Ecto neural progenitor cell (in vitro differentiated cells): ENCODE data around the gene DGKA.

Source experiments
- DNase-seq: peaks from one replicate; pipeline ENCODE4 v3.0.0-alpha.2; 2018; ENCODE audit warnings: low spot score

The DGKA gene

GRCh38 chr12:55931780-55932550 lies 1.0 kb downstream of the DGKA start:
- peak; percentile 83 for DNase-seq

GRCh38 chr12:55932551-55932910 lies 1.6 kb downstream of the DGKA start:
- DNase-seq = no peak

GRCh38 chr12:55933169-55933798 lies 2.3 kb downstream of the DGKA start:
- no peak for DNase-seq

GRCh38 chr12:55933799-55934742 lies 3.1 kb downstream of the DGKA start:
- no peak for DNase-seq

- no peak for DNase-seq
These were observed 3.8 kb downstream of the DGKA start for GRCh38 chr12:55934773-55935172.

- no peak for DNase-seq
These were observed 4.8 kb downstream of the DGKA start for GRCh38 chr12:55935738-55936151.

GRCh38 chr12:55937981-55938380 lies 7.0 kb downstream of the DGKA start:
- no peak for DNase-seq

- DNase-seq = no peak
These were observed 8.0 kb downstream of the DGKA start for GRCh38 chr12:55938826-55939501.

- DNase-seq = peak; percentile 94
These were observed 9.2 kb downstream of the DGKA start for GRCh38 chr12:55940065-55940732.

GRCh38 chr12:55942055-55942454 lies 11.1 kb downstream of the DGKA start:
- no peak for DNase-seq

- DNase-seq = no peak
These were observed 11.7 kb downstream of the DGKA start for GRCh38 chr12:55942577-55943136.

- DNase-seq = no peak
These were observed 15.6 kb downstream of the DGKA start for GRCh38 chr12:55946553-55946952.

- no peak for DNase-seq
These were observed 24.4 kb downstream of the DGKA start for GRCh38 chr12:55955344-55955743.

GRCh38 chr12:55955800-55956508 lies 25.0 kb downstream of the DGKA start:
- no peak for DNase-seq

- no peak for DNase-seq
These were observed 26.3 kb downstream of the DGKA start for GRCh38 chr12:55957106-55957859.

GRCh38 chr12:55963760-55964159 lies 32.8 kb downstream of the DGKA start:
- no peak for DNase-seq

- DNase-seq = peak; percentile 67
These were observed 34.3 kb downstream of the DGKA start for GRCh38 chr12:55965240-55965639.

- peak; percentile 67 for DNase-seq
These were observed 35.0 kb downstream of the DGKA start, which contains the start of gene PMEL for GRCh38 chr12:55965941-55966407. TSS of gene PMEL (minus strand) at chr12:55966042. CDS start at chr12:55966011, 31 bp downstream.
